Tibial artery (tissue), 4 donors: ENCODE measurements around the gene KANSL1L.

Experiments used
- DNase-seq, 2 donors: peaks; one replicate each; pipeline ENCODE4 v3.0.0-alpha.2; 2019
- H3K27ac ChIP-seq, 2 donors: fragments of 200-600 bp; sonication (generic) in 1 of 2; 1 replicate in 1 of 2; 2 replicates in 1 of 2; pipeline ENCODE4 v1.5.1; 2018 to 2019; ENCODE audit warnings: mild to moderate bottlenecking in 1 of 2
- H3K27me3 ChIP-seq, 2 donors: fragments of 200-600 bp; sonication (generic) in 1 of 2; one replicate each; pipeline versions ENCODE4 v1.5.1 to v1.6.0; 2016 to 2019
- H3K36me3 ChIP-seq, 3 donors: fragments of 200-600 bp; sonication (generic) in 2 of 3; one replicate each; pipeline ENCODE4 v1.5.1; 2016 to 2019; ENCODE audit warnings: mild to moderate bottlenecking in 2 of 3
- H3K4me1 ChIP-seq, 4 donors: fragments of 200-600 bp; sonication (generic) in 2 of 4; 1 replicate in 3 of 4; 2 replicates in 1 of 4; pipeline ENCODE4 v1.5.1; 2016 to 2019
- H3K4me3 ChIP-seq, 2 donors: fragments of 200-600 bp; sonication (generic) in 1 of 2; 1 replicate in 1 of 2; 2 replicates in 1 of 2; pipeline ENCODE4 v1.5.1; 2018 to 2019; ENCODE audit warnings: mild to moderate bottlenecking in 2 of 2
- H3K9me3 ChIP-seq, 3 donors: fragments of 200-600 bp; sonication (generic) in 1 of 3; one replicate each; pipeline ENCODE4 v1.5.1; 2016 to 2019
- CTCF ChIP-seq, 2 experiments: fragments of 200-600 bp in 1 of 2; fragments of 450-650 bp in 1 of 2; IDR thresholded peaks; one replicate each; pipeline ENCODE4 v1.5.1; 2017 to 2019; ENCODE audit warnings: antibody characterized with exemption in 2 of 2, mild to moderate bottlenecking in 1 of 2, moderate library complexity in 1 of 2
- intact Hi-C: fragments of 100-400 bp; cut with DNase I; formaldehyde crosslinking; loops from one replicate; pipeline ENCODE4 v1.15.0; 2023; ENCODE audit warnings: low total_unique reads

Gene KANSL1L

DNA sequence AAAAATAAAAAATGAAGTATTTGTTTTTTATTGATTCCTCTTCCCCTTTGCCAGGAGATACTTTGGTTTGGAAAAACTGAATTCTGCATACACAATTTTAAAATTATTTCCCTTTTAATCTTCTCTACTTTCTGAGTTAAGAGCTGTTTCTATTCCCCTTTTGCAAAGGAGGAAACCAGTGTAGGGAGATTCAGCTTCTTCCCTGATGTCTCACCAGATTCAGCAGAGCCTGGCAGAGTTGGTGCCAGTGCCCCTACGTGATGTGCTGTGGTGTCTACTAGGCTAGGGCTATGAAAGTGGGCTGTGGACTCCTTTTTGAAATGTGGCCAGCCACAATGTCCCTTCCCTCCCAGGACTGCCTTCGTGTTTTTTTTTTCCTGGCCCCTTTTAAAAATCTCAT lies 166.3 kb downstream of the KANSL1L start:
- peaks cover 0 to 50% (median 21%) of the 10 kb centered on the region in 4 donors for H3K4me1 ChIP-seq
- DNase-seq = no peak
- peaks cover 0 to 4% (median 0%) of the 10 kb centered on the region in 3 donors for H3K36me3 ChIP-seq
- no peaks in the 10 kb centered on the region for H3K27me3 ChIP-seq
- no peak overlapping the region for H3K27ac ChIP-seq
- H3K9me3 ChIP-seq = no peaks in the 10 kb centered on the region
- H3K4me3 ChIP-seq = no peak overlapping the region
- TF ChIP-seq CTCF (IDR thresholded peaks at IDR 0.05) = no peak
- intact Hi-C loops = no loop called here

- no peak for TF ChIP-seq CTCF (IDR thresholded peaks at IDR 0.05)
- Histone ChIP-seq H3K9me3 (no peaks in the 10 kb centered on the region), H3K4me3 (peak overlapping the region; percentile 91 to 99), H3K27me3 (no peaks in the 10 kb centered on the region), H3K4me1 (peaks cover 0 to 50% (median 21%) of the 10 kb centered on the region in 4 donors), H3K27ac (peak overlapping the region in 1 of 2 donors; percentile 75), H3K36me3 (no peaks in the 10 kb centered on the region)
- intact Hi-C loops = no loop called here
- no peak for DNase-seq
Observed at GRCh38 chr2:210003359-210003758, 167.8 kb downstream of the KANSL1L start.

GRCh38 chr2:210002158-210003157 lies 168.8 kb downstream of the KANSL1L start, which contains the start of gene RPE:
RPE (plus strand) TSS chr2:210002638; CDS start chr2:210002662, 24 bp downstream.
- Histone ChIP-seq H3K4me3 (peak within 1 kb of the TSS; percentile 91 to 99), H3K4me1 (peaks cover 0 to 46% (median 21%) of the 10 kb centered on the region in 4 donors), H3K9me3 (no peaks in the 10 kb centered on the region), H3K27ac (peak within 1 kb of the TSS; percentile 75 to 76), H3K36me3 (no peaks in the 10 kb centered on the region), H3K27me3 (no peaks in the 10 kb centered on the region)
- intact Hi-C loops = no loop called here
- no peak for TF ChIP-seq CTCF (IDR thresholded peaks at IDR 0.05)
- peak; percentile 96 to 97 for DNase-seq

- no peak for DNase-seq
- Histone ChIP-seq H3K27me3 (no peaks in the 10 kb centered on the region), H3K36me3 (no peaks in the 10 kb centered on the region), H3K4me3 (no peak overlapping the region), H3K27ac (no peak overlapping the region), H3K9me3 (no peaks in the 10 kb centered on the region), H3K4me1 (peaks cover 0 to 33% (median 21%) of the 10 kb centered on the region in 4 donors)
- no peak for TF ChIP-seq CTCF (IDR thresholded peaks at IDR 0.05)
- intact Hi-C loops = no loop called here
Observed at GRCh38 chr2:210000464-210001324, 170.5 kb downstream of the KANSL1L start.

DNA sequence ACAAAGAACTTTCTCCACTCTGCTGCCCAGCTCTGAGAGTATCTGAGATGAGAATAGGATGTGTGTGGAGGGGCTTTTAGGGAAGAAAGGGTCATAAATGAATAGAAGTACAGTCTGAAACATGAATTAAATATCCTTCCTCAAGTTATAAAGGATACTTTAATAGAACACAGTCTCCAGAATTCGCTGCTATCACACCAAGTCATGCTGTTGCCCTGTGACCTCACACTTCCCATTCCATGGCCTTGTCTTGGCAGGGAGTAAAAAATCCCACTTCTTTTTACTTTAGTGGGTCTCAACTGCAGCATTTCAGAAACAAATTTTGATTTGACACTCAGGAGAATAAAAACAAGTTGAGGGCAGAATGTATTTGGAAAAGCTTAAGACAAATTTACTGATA lies 172.6 kb downstream of the KANSL1L start:
- no peak overlapping the region for H3K4me3 ChIP-seq
- TF ChIP-seq CTCF (IDR thresholded peaks at IDR 0.05) = no peak
- DNase-seq = no peak
- intact Hi-C loops = loop anchor here (5.0 kb wide), 1 partner anchor 189 kb away; no protein-coding TSS in a partner anchor
- H3K36me3 ChIP-seq = no peaks in the 10 kb centered on the region
- H3K27me3 ChIP-seq = no peaks in the 10 kb centered on the region
- no peaks in the 10 kb centered on the region for H3K9me3 ChIP-seq
- H3K4me1 ChIP-seq = peaks cover 0 to 12% (median 6%) of the 10 kb centered on the region in 4 donors
- no peak overlapping the region for H3K27ac ChIP-seq
